T-helper 17 cell (primary cell): ENCODE results near the gene SPAG17. TPM values are rescaled to one million over a fixed set of nuclear protein-coding genes. Genes with fewer than 3 reads are reported as not detected.

ENCODE experiments used
- ATAC-seq: fragments of 150-1000 bp; cut with Tn5 transposase; 2 replicates; pipeline ENCODE4 v1.10.0; 2021; ENCODE audit warnings: mild to moderate bottlenecking, moderate library complexity
- DNase-seq, 3 donors: peaks; one replicate each; pipeline versions ENCODE4 v3.0.0 to v3.0.0-alpha.2; 2020 to 2021
- H3K9me3 ChIP-seq: one replicate; pipeline ENCODE4 v1.7.0; 2013; ENCODE audit warnings: low read length, mild to moderate bottlenecking; ENCODE audit not compliant: control insufficient read depth, poor library complexity, severe bottlenecking
- H3K27ac Mint-ChIP-seq: one replicate; pipeline ENCODE4 v1.8.0; 2022; ENCODE audit warnings: mild to moderate bottlenecking, moderate library complexity, mixed read lengths
- H3K27me3 Mint-ChIP-seq: one replicate; pipeline ENCODE4 v1.8.0; 2022; ENCODE audit warnings: mixed read lengths
- H3K36me3 Mint-ChIP-seq: one replicate; pipeline ENCODE4 v1.8.0; 2022; ENCODE audit warnings: low read depth, mixed read lengths
- H3K4me1 Mint-ChIP-seq: one replicate; pipeline ENCODE4 v1.8.0; 2022; ENCODE audit warnings: mild to moderate bottlenecking, mixed read lengths
- H3K4me3 Mint-ChIP-seq: one replicate; pipeline ENCODE4 v1.8.0; 2022; ENCODE audit warnings: mild to moderate bottlenecking, moderate library complexity, mixed read lengths
- total RNA-seq, 4 donors: library from RNA in 2 of 4; stranded (reverse) in 2 of 4; gene quantifications; one replicate each; pipeline ENCODE4 v1.2.3 and lab custom pipeline; 2022 to 2026

The SPAG17 gene
- total RNA-seq, 2 donors from 2014 or later: not detected

GRCh38 chr1:118155106-118155505 lies 29.9 kb downstream of the SPAG17 start:
- ATAC-seq (no peak), DNase-seq (no peak)
- no peaks in the 10 kb centered on the region for H3K4me1 Mint-ChIP-seq
- H3K27ac Mint-ChIP-seq: no peak overlapping the region
- H3K9me3 ChIP-seq: no peaks in the 10 kb centered on the region
- no peak overlapping the region for H3K4me3 Mint-ChIP-seq
- no peaks in the 10 kb centered on the region for H3K36me3 Mint-ChIP-seq
- H3K27me3 Mint-ChIP-seq: peaks cover 12% of the 10 kb centered on the region

DNA sequence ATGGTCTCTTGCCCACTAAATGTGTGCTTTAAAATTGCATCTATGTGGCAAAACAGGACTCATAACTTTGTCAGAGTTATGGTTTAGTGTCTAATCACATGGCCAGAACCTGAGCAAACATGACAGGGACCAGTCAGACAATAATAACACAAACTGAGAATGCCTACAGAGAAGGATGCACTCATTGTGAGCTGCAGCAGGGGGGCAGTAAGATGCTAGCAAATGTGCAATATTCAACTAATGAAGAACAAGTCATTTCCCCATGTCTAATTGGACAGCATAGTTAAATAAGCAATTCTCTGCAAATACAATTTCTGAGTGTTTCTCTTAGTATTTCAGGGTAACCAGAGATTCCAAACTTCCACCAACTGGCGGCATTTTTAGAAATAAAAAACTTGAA lies 30.8 kb downstream of the SPAG17 start:
- no peaks in the 10 kb centered on the region for H3K9me3 ChIP-seq
- DNase-seq (no peak), ATAC-seq (no peak)
- Mint-ChIP-seq H3K4me3 (no peak overlapping the region), H3K27ac (no peak overlapping the region), H3K4me1 (no peaks in the 10 kb centered on the region), H3K27me3 (peaks cover 12% of the 10 kb centered on the region), H3K36me3 (no peaks in the 10 kb centered on the region)

- H3K36me3 Mint-ChIP-seq: no peaks in the 10 kb centered on the region
- H3K27ac Mint-ChIP-seq: no peak overlapping the region
- DNase-seq (no peak), ATAC-seq (no peak)
- H3K9me3 ChIP-seq: no peaks in the 10 kb centered on the region
- no peak overlapping the region for H3K4me3 Mint-ChIP-seq
- no peaks in the 10 kb centered on the region for H3K4me1 Mint-ChIP-seq
- peaks cover 6% of the 10 kb centered on the region for H3K27me3 Mint-ChIP-seq
Measured at GRCh38 chr1:118151312-118151937, 33.6 kb downstream of the SPAG17 start.

DNA sequence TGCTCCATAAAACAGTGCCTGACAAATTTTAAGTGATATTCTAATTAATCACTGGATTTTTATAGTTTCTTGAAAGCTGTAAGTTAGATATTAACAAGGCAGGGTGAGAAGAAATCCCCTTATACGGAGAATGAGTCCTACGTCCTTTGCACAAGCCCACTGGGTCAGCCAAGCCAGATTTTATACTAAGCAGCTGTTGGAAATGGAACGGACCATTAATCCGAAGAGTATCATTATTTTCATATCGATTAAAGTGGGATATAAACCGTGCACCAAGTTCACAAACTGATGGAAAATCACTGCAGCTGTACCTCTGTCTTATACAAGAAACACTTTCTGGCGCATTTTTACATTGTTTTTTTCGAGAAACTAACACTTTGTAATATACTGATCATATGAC lies 35.2 kb downstream of the SPAG17 start:
- Mint-ChIP-seq H3K4me3 (no peak overlapping the region), H3K36me3 (no peaks in the 10 kb centered on the region), H3K27ac (no peak overlapping the region), H3K4me1 (no peaks in the 10 kb centered on the region), H3K27me3 (peaks cover 6% of the 10 kb centered on the region)
- ATAC-seq (no peak), DNase-seq (no peak)
- H3K9me3 ChIP-seq: no peaks in the 10 kb centered on the region

DNA sequence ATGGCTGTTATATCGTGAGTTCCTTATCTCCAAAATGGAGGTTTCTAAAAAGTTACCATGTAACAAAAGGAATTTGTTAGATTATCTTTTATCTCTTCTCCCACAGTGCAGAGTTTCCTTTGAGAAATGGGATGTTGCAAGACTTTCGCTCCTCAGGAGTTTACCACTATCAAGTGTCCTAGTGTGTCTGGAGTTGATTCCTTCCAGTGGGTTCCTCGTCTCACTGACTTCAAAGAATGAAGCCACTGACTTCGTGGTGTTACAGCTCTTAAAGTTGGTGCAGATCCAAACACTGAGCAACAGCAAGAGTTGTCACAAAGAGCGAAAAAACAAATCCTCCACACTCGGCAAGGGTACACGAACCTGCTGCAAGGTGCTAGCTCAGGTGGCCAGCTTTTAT lies 37.0 kb downstream of the SPAG17 start:
- Mint-ChIP-seq H3K36me3 (no peaks in the 10 kb centered on the region), H3K27ac (no peak overlapping the region), H3K4me1 (no peaks in the 10 kb centered on the region), H3K4me3 (no peak overlapping the region), H3K27me3 (peaks cover 13% of the 10 kb centered on the region)
- ATAC-seq (no peak), DNase-seq (no peak)
- no peaks in the 10 kb centered on the region for H3K9me3 ChIP-seq

DNA sequence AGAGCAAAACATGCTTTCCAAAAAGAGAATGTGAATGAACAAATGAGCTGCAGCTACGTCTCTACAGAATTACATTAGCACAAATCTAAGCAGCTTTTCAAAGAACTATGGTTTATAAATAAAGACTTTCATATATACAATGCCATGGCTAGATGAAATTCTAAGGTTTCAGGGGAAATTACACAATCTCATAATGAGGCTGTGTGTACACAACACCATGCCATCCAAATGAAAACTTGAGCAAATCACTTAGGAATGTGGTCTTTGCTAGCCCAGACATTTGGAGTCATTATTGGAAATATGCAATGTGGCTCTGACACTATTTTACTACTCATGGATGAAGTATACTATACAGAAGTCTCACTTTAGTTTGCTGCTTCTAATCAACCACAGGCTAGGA lies 37.5 kb downstream of the SPAG17 start:
- H3K27me3 Mint-ChIP-seq: peaks cover 15% of the 10 kb centered on the region
- no peak for ATAC-seq
- H3K27ac Mint-ChIP-seq: no peak overlapping the region
- no peak for DNase-seq
- H3K4me3 Mint-ChIP-seq: no peak overlapping the region
- no peaks in the 10 kb centered on the region for H3K9me3 ChIP-seq
- no peaks in the 10 kb centered on the region for H3K4me1 Mint-ChIP-seq
- H3K36me3 Mint-ChIP-seq: no peaks in the 10 kb centered on the region

GRCh38 chr1:118145721-118146120 lies 39.3 kb downstream of the SPAG17 start:
- Mint-ChIP-seq H3K4me1 (no peaks in the 10 kb centered on the region), H3K27me3 (peaks cover 19% of the 10 kb centered on the region), H3K36me3 (no peaks in the 10 kb centered on the region), H3K4me3 (no peak overlapping the region), H3K27ac (no peak overlapping the region)
- no peaks in the 10 kb centered on the region for H3K9me3 ChIP-seq
- ATAC-seq: no peak
- DNase-seq: no peak

GRCh38 chr1:118144684-118145083 lies 40.3 kb downstream of the SPAG17 start:
- DNase-seq (no peak), ATAC-seq (no peak)
- Mint-ChIP-seq H3K27ac (no peak overlapping the region), H3K27me3 (peaks cover 24% of the 10 kb centered on the region), H3K36me3 (no peaks in the 10 kb centered on the region), H3K4me3 (no peak overlapping the region), H3K4me1 (no peaks in the 10 kb centered on the region)
- H3K9me3 ChIP-seq: no peaks in the 10 kb centered on the region

GRCh38 chr1:118143831-118144230 lies 41.2 kb downstream of the SPAG17 start:
- no peaks in the 10 kb centered on the region for H3K9me3 ChIP-seq
- DNase-seq (no peak), ATAC-seq (no peak)
- H3K4me3 Mint-ChIP-seq: no peak overlapping the region
- peaks cover 24% of the 10 kb centered on the region for H3K27me3 Mint-ChIP-seq
- H3K36me3 Mint-ChIP-seq: no peaks in the 10 kb centered on the region
- H3K27ac Mint-ChIP-seq: no peak overlapping the region
- no peaks in the 10 kb centered on the region for H3K4me1 Mint-ChIP-seq

DNA sequence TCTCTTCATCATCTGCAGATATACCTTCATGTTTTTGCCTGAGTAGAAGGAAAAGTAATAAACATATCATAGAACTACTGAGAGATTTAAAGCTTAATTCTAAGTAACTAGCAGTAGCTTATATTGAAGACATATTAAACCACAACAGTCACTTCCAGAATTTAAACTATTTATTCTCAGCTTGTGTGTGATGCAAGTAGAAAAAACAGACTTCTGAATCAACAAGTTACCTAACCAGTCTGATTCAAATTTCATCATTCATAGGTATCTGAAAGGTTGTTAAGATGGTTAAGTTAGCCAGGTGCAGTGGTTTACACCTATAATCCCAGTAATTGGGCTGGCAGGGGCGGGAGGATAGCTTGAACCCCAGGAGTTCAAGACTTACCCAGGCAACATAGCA lies 41.9 kb downstream of the SPAG17 start:
- Mint-ChIP-seq H3K4me1 (no peaks in the 10 kb centered on the region), H3K36me3 (no peaks in the 10 kb centered on the region)

DNA sequence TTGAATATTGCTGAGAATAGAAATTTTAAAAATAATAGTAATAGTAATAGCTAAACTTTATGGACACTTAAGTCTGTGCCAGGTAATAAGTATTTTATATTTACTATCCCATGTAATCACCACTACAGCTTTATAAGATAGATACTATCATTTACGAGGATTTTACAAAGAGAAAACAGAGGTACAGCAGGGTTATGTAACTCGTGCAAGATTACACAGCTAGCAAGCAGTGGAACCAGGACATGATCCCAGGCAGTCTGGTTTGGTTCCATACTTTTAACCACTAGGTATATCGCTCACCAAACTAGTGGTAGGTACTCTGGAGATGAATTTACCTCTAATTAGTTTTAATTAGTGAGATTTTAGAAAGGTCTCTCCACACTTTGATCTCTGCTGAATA lies 42.5 kb downstream of the SPAG17 start:
- no peaks in the 10 kb centered on the region for H3K9me3 ChIP-seq
- no peak overlapping the region for H3K4me3 Mint-ChIP-seq
- ATAC-seq (no peak), DNase-seq (no peak)
- no peak overlapping the region for H3K27ac Mint-ChIP-seq
- peaks cover 30% of the 10 kb centered on the region for H3K27me3 Mint-ChIP-seq
- no peaks in the 10 kb centered on the region for H3K36me3 Mint-ChIP-seq
- no peaks in the 10 kb centered on the region for H3K4me1 Mint-ChIP-seq

More for the DNA sequence above, 41.9 kb downstream of the SPAG17 start:
- peaks cover 25% of the 10 kb centered on the region for H3K27me3 Mint-ChIP-seq
- H3K27ac Mint-ChIP-seq: no peak overlapping the region
- no peak overlapping the region for H3K4me3 Mint-ChIP-seq
- DNase-seq: no peak
- ATAC-seq: no peak
- H3K9me3 ChIP-seq: no peaks in the 10 kb centered on the region

- DNase-seq (no peak), ATAC-seq (no peak)
- no peaks in the 10 kb centered on the region for H3K9me3 ChIP-seq
- H3K27ac Mint-ChIP-seq: no peak overlapping the region
- no peak overlapping the region for H3K4me3 Mint-ChIP-seq
- H3K36me3 Mint-ChIP-seq: no peaks in the 10 kb centered on the region
- peaks cover 29% of the 10 kb centered on the region for H3K27me3 Mint-ChIP-seq
- no peaks in the 10 kb centered on the region for H3K4me1 Mint-ChIP-seq
Measured at GRCh38 chr1:118137900-118138299, 47.1 kb downstream of the SPAG17 start.

DNA sequence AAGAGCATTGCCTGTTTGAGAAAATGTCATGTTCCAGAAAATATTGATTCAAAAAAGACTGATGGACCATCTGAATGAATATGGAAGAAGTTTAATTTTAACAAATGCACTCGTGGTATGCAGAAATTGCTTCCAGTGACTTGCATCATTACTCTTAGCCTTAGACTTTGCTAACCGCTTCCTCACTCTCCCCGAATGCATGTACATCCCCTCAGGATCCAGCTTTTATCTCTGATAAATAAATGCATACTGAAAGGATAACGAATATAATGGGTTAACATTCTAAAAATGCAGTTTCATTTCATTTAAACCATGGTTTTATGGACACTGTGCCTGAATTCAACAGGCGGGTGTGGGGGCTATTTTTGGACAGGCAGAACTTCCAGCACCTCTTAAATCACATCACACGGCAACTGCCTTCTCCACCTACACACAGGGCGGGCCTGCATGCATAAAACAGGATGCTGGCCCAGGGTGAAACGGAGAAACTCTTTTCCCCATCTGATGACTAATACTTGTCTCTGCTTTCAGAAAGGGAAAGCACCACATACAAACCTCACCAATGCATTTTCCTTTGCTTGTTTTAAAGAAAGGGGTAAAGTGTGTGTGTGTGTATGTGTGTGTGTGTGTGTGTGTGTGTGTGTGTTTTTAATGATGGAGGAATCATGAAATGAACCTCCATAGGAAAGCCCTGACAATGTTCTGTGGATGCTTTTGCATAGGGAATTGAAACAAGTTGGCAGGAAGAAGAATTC lies 48.7 kb downstream of the SPAG17 start:
- Mint-ChIP-seq H3K27ac (no peak overlapping the region), H3K4me1 (no peaks in the 10 kb centered on the region), H3K36me3 (no peaks in the 10 kb centered on the region), H3K27me3 (peaks cover 30% of the 10 kb centered on the region), H3K4me3 (no peak overlapping the region)
- H3K9me3 ChIP-seq: no peaks in the 10 kb centered on the region
- ATAC-seq (no peak), DNase-seq (no peak)

DNA sequence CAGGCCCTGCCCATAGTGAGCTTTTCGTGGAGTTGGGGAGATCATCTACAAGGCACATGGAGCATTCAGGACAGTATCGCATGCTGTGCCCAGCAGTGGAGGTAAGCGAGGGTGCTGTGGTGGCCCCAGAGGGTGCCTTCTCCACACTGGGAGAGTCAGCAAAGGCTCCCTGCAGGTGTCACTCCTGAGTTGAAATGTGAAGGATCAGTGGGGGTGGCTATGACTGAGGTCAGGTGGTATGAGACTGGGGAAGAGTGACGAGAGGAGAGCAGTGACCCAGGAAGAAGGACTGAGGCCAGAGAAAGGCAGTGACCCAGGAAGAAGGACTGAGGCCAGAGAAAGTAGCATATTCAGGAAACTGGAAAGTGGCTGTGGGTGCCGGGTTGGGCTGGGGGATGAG lies 53.0 kb downstream of the SPAG17 start:
- no peaks in the 10 kb centered on the region for H3K4me1 Mint-ChIP-seq
- no peak overlapping the region for H3K4me3 Mint-ChIP-seq
- no peak for ATAC-seq
- peaks cover 20% of the 10 kb centered on the region for H3K27me3 Mint-ChIP-seq
- H3K27ac Mint-ChIP-seq: no peak overlapping the region
- DNase-seq: no peak
- H3K9me3 ChIP-seq: no peaks in the 10 kb centered on the region
- no peaks in the 10 kb centered on the region for H3K36me3 Mint-ChIP-seq
